Measurements from ENCODE around the gene ICA1L. TPM values are rescaled to one million over a fixed set of nuclear protein-coding genes. Genes with fewer than 3 reads are reported as not detected.
A peak's percentile ranks its signal among the peaks of the same experiment; 100 is the strongest.

The ICA1L gene
- total and polyA plus RNA-seq, 10 donors: 0.67 to 6.7 (median 2.2) TPM

DNA sequence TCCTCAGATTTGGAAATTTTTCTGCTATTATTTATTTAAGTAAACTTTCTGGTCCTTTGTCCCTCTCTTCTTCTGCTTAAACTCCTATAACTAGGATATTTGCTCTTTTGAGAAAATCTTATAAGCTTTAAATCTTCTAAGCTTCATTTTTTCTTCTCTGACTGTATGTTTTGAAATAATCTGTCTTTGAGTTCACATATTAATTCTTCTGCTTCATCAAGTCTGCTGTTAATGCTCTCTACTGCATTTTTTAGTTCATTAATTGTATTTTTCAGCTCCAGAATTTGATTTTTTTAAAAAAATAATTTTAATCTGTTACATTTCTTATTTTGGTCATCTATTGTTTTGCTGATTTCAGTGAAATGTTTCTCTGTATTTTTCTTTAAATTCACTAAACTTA is 28.9 kb downstream of the ICA1L start:
- H3K27me3 ChIP-seq (replicated peaks in 1 of 7): no peaks in the 10 kb centered on the region
- no peak overlapping the region for H3K4me3 ChIP-seq
- H3K36me3 ChIP-seq: no peaks in the 10 kb centered on the region
- intact Hi-C loops (cut with DNase I; ENCODE audit: low total_unique reads): no loop called here
- H3K4me1 ChIP-seq: no peaks in the 10 kb centered on the region
- no peak overlapping the region for H3K27ac ChIP-seq
- H3K9me3 ChIP-seq: peaks cover 0 to 31% (median 19%) of the 10 kb centered on the region in 8 donors
- TF ChIP-seq, protein P1, sequence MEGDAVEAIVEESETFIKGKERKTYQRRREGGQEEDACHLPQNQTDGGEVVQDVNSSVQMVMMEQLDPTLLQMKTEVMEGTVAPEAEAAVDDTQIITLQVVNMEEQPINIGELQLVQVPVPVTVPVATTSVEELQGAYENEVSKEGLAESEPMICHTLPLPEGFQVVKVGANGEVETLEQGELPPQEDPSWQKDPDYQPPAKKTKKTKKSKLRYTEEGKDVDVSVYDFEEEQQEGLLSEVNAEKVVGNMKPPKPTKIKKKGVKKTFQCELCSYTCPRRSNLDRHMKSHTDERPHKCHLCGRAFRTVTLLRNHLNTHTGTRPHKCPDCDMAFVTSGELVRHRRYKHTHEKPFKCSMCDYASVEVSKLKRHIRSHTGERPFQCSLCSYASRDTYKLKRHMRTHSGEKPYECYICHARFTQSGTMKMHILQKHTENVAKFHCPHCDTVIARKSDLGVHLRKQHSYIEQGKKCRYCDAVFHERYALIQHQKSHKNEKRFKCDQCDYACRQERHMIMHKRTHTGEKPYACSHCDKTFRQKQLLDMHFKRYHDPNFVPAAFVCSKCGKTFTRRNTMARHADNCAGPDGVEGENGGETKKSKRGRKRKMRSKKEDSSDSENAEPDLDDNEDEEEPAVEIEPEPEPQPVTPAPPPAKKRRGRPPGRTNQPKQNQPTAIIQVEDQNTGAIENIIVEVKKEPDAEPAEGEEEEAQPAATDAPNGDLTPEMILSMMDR (IDR thresholded peaks at IDR 0.05 in 8 of 11, conservative IDR thresholded peaks at IDR 0.05 in 3 of 11): no peak
- no peak for DNase-seq

DNA sequence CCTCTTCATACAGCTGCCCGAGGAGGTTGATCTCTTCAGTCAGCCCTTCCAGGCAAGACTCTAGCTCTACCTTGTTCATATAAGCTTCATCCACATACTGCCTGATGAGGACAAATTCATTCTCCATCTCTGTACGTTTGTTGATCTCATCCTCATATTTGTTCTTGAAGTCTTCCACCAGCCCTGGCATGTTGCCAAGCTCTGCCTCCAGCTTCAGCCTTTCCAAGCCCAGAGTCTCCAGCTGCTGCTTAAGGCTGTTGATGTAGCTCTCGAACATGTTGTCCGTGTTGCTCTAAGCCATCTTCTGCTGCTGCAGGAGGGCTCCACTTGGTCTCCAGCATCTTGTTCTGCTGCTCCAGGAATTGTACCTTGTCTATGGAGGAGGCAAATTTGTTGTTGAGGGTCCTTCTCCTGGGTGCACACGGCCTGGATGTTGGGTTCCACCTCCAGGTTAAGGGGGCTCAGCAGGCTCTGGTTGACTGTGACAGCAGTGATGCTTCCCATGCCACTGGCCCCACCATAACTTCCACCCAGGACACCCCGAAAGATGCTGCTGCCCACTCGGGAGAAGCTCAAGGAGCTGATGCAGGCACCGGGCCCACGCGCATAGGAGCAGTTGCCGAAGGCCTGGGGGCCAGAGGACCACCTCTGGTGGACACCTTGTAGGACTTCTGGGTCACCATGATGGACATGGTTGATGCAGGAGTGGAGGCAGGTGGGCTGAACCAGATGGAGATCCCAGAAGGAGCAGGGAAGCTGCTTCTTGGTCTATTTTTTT is 30.3 kb downstream of the ICA1L start:
- Histone ChIP-seq H3K4me3 (no peak overlapping the region), H3K36me3 (no peaks in the 10 kb centered on the region), H3K9me3 (peaks cover 0 to 31% (median 19%) of the 10 kb centered on the region in 8 donors), H3K4me1 (no peaks in the 10 kb centered on the region), H3K27ac (no peak overlapping the region), H3K27me3 (replicated peaks in 1 of 7) (no peaks in the 10 kb centered on the region)
- no peak for DNase-seq
- WGBS, 5 donors: 84 to 94% (median 91%) methylated on average over 11 of the region's 11 CpGs
- intact Hi-C loops (cut with DNase I; ENCODE audit: low total_unique reads): no loop called here
- TF ChIP-seq POLR2A (IDR thresholded peaks at IDR 0.05): no peak
- TF ChIP-seq, protein P1 (IDR thresholded peaks at IDR 0.05 in 8 of 11, conservative IDR thresholded peaks at IDR 0.05 in 3 of 11): no peak
- TF ChIP-seq POLR2AphosphoS5 (IDR thresholded peaks at IDR 0.05): no peak

DNA sequence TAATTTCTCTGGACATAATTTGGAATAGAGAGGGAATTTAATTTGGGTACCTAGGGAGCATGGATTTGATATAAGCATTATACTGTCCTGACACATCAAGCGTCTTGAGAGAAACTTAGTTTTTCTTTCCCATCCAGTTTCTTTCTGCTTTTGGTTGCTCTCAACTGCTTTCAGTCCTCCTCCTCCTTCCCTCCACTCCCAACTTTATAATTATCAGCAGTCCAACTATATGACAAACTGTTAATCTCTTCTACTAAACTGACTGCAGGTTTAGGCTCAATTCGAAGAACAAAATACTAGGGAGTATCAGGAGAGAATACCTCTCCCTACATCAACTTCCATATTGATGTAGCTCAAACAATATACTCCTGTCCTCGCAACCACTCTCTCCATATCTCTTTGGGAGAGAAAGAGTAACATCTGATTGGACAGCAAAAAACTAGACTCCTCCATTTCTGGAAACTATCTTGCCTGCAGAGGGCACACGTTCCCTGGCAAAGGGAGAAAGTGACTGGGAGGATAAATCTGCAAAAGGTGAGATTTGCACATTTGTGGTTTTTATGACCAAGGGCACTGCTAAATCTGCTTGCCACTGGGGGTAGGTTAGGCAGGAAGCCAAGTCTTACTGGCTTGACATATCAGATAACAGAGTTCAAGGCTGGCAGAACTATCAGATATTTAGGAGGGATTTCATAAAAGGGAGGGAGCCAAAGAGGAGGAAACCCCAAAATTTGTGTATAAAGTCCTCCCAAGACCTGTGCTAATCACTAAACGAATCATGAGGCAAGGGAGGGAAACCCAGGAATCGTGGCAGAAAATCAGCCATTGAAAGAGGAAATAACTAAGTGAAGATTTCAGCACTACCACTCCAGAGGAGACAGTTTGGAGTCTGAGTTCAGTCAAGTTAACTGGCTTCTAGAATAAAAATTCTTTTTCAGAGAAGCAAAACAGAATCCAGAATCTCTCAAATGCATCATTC is 40.0 kb downstream of the ICA1L start:
- DNase-seq: no peak
- TF ChIP-seq, protein P1 (IDR thresholded peaks at IDR 0.05 in 8 of 11, conservative IDR thresholded peaks at IDR 0.05 in 3 of 11): peak in 9 of 11 experiments; percentile 26 to 53 (median 50)
- TF ChIP-seq POLR2AphosphoS5 (IDR thresholded peaks at IDR 0.05) (no peak), POLR2A (IDR thresholded peaks at IDR 0.05) (no peak)
- peak overlapping the region in 1 of 8 donors; percentile 32 for H3K27ac ChIP-seq
- H3K36me3 ChIP-seq: no peaks in the 10 kb centered on the region
- H3K9me3 ChIP-seq: no peaks in the 10 kb centered on the region
- H3K27me3 ChIP-seq (replicated peaks in 1 of 7): no peaks in the 10 kb centered on the region
- H3K4me1 ChIP-seq: peaks cover 0 to 12% (median 7%) of the 10 kb centered on the region in 6 donors
- no peak overlapping the region for H3K4me3 ChIP-seq
- 23 to 29% (median 24%) methylated on average over 6 of the region's 6 CpGs for WGBS, 5 donors
- intact Hi-C loops (cut with DNase I; ENCODE audit: low total_unique reads): no loop called here

DNA sequence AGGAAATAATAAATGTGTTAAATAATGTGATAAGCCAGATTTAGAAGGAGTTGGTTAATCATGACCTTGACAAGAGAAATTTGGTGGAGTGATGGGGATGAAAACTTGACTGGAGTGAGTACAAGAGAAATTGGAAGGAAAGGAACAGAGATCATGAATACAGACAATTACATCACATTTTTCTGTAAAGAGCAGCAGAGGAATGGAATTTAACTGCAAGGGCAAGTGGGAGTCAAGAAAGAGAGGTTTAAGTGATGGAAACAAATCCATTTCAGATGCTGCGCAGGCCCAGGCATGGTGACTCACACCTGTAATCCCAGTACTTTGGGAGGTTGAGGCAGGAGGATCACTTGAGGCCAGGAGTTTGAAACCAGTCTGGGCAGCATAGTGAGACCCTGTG is 46.7 kb downstream of the ICA1L start:
- no peak for DNase-seq
- H3K4me3 ChIP-seq: no peak overlapping the region
- no peaks in the 10 kb centered on the region for H3K36me3 ChIP-seq
- TF ChIP-seq, protein P1 (IDR thresholded peaks at IDR 0.05 in 8 of 11, conservative IDR thresholded peaks at IDR 0.05 in 3 of 11): no peak
- TF ChIP-seq POLR2A (IDR thresholded peaks at IDR 0.05): no peak
- TF ChIP-seq POLR2AphosphoS5 (IDR thresholded peaks at IDR 0.05): no peak
- no peaks in the 10 kb centered on the region for H3K9me3 ChIP-seq
- H3K4me1 ChIP-seq: no peaks in the 10 kb centered on the region
- 81 to 100% (median 100%) methylated on average over 1 of the region's 1 CpG for WGBS, 5 donors
- intact Hi-C loops (cut with DNase I; ENCODE audit: low total_unique reads): no loop called here
- no peaks in the 10 kb centered on the region for H3K27me3 ChIP-seq (replicated peaks in 1 of 7)
- H3K27ac ChIP-seq: no peak overlapping the region

Measured in spleen (tissue), 11 donors.